Caki2 (cell line): Measurements from ENCODE around the gene CDK16. TPM values are rescaled to one million over a fixed set of nuclear protein-coding genes. Genes with fewer than 3 reads are reported as not detected.

Experiments
- DNase-seq: peaks from one replicate; pipeline ENCODE4 v3.0.0-alpha.2; 2015; ENCODE audit warnings: low read depth
- in situ Hi-C: cut with HindIII; loops from 2 replicates; pipeline ENCODE4 v1.10.0; 2016; ENCODE audit warnings: low sequenced_read_pairs, low pct_unique_long_range_greater_than_20kb, mixed read lengths
- total RNA-seq: library from RNA; depleted of rRNA; stranded (reverse); fragments of >200 nt; shearing (Covaris generic); gene quantifications from 2 replicates; pipeline ENCODE4 v1.2.3, GENCODE V29; 2014; ENCODE audit warnings: low replicate concordance; rRNA removed

Gene CDK16
- total RNA-seq, 1 experiment from 2014 or later: 78.8 TPM

GRCh38 chrX:47273011-47273730, 54.7 kb downstream of the CDK16 start:
- in situ Hi-C loops: no loop called here
- no peak for DNase-seq

- DNase-seq: no peak
- in situ Hi-C loops: no loop called here
Observed at GRCh38 chrX:47278691-47279090, 60.2 kb downstream of the CDK16 start.

Other genes with a start within 250 kb of the CDK16 start
- not detected in 2 replicates for gene RGN, start 140.2 kb upstream of the CDK16 start, total RNA-seq
- 92.9 and 154 TPM in 2 replicates for gene NDUFB11, start 74.0 kb upstream of the CDK16 start, total RNA-seq
- gene RBM10, start 73.5 kb upstream of the CDK16 start, total RNA-seq: 27.4 and 38.0 TPM in 2 replicates
- gene UBA1, start 24.9 kb upstream of the CDK16 start, total RNA-seq: 67.5 and 88.3 TPM in 2 replicates
- gene USP11, start 14.3 kb downstream of the CDK16 start, total RNA-seq: 15.8 and 39.1 TPM in 2 replicates
- gene ZNF157, start 151.9 kb downstream of the CDK16 start, total RNA-seq: not detected in 2 replicates